Measurements from ENCODE around the gene CCM2.

The CCM2 gene

GRCh38 chr7:45080958-45081669, 81.1 kb downstream of the CCM2 start:
- DNase-seq (ENCODE audit: low read depth in 2 of 2): no peak

GRCh38 chr7:45081670-45081974, 81.6 kb downstream of the CCM2 start:
- DNase-seq (ENCODE audit: low read depth in 2 of 2): no peak

DNA sequence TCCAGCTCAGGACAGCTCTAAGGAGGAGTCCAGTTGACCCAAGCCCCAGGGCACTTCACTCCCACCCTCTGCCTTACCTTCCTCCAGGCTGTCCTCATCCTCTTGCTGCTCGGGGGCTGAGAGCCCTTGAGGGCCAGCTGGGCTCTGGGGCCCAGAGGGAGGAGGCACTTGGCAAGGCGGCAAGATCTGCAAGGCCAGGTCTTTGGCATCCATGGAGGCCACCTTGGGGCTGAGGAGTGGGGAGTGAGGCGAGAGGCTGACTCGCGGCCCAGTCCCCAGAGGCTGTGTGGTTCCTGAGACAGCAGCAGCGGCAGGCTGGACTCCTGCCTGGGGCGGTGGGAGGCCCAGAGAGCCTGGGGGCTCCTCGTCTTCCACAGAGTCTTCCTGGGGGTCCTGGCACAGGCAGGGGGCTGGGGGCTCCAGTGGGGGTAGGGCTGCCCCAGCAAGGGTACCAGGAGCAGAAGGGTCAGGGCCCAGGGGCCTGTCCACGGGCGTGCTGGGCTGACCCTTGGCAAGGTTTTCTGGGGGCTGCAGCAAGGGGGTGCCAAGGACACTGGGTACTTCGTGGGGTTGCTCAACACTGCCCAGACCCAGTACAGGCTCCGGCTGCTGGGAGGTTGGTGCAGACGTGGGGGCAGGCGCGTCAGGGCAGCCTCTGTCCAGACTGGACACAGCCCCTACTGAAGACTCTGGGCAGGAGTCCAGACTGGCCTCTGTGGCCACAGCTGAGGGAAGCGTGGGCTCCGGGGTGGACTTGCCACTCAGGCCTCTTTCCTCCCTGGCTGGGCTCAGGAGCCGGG, 82.2 kb downstream of the CCM2 start:
- no peak for DNase-seq (ENCODE audit: low read depth in 2 of 2)

DNA sequence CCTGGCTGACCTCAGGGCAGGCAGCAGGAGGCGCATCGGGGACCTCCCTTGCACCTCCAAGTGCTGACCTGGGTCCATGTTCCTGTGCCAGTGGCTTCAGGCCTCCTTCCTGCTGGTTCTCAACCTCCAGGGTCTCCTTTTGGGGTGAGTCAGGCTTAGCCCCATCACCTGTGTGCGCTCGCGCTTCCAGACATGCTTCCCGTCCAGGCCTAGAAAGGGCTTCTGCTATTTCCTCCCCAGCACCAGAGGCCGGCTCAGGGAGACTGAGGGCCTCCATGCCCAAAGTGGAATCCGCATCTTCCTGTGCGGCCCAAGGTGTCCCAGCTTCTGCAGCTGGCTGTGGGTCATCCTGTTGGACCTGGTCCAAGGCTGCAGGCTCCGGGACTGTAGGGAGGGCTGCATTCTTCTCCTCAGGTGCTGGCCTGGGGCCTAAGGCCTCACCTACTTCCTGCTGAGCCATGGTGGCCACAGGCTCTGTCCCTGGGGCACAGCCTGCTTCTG, 82.9 kb downstream of the CCM2 start:
- DNase-seq (ENCODE audit: low read depth in 2 of 2): no peak

DNA sequence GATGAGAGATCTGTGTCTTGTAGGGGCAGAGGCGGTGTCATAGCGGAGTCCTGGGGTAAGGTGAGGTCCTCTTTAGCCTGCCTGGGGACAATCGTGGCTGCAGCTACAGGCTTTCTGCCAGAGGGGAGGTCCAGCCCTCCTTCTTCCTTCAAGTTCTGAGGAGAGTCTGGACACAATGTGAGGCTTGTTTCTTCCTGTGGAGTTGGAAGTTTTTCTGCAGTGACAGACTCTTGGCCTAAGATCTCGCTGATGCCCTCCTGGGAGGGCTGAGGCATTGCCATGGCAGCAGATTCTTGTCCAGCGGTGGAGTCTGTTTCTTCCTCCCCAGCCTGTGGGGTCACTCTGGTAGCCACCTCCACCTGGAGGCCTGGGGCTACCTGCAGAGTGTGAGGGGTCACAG, 84.3 kb downstream of the CCM2 start:
- no peak for DNase-seq (ENCODE audit: low read depth in 2 of 2)

DNA sequence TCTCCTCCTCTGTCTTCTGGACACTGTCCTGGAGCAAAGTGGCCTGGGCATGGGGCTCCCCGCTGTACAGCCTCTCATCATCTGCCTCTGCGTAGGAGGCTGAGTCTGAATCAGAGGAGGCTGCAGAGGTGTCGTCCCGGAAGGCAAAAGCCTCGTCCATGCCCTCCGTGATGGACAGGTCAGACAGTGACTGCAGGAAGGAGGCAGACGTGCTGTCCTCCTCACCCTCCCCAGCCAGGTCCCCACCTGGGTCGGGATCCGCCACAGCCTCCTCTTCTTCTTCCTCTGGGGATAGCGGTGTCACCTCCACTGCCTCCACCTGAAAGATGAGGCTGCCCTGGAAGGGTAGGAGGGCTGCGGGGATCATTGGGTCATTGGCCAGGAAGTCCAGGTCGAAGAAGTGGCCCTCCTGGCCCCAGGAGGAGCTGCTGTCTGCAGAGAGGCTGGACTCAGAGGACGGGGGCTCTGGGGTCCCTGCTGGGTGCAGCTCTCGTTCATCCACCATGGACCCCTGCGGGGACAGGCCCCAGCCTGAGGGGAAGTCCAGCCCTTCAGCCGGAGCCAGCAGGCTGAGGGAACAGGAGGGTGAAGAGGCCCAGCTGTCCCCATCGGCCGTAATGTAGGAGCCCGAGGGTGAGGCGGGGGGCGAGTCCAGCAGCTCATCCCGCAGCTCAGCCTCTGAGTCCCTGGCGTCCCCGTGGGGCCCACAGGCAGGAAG, 85.1 kb downstream of the CCM2 start:
- DNase-seq (ENCODE audit: low read depth in 2 of 2): no peak

DNA sequence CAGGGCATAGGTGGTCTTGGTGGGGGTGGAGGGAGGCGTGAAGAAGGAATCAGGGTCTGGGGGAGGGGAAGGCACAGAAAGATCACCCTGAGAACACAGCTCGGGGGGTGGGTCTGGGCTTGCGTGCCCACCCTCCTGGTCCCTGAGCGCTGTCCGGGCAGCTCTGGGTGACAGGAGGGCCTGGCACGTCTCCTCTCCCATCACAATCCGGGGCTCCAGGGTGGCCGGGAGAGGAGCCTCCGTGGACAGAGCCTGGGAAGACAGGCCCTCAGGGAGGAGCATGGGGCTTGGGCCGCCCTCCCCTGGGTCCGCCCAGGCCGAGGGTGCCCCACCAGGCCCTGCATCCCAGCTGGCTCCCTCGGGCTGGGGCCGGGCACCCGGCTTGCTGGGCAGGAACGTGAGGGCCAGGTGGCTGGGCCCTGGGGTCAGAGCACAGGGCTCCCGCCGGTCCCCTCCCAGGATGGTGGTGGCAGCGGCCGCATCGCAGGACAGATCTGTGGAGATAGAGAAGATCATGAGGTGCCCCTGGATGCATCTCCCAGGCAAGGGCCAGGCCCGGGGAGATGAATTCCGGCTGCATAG, 85.7 kb downstream of the CCM2 start:
- no peak for DNase-seq (ENCODE audit: low read depth in 2 of 2)

DNA sequence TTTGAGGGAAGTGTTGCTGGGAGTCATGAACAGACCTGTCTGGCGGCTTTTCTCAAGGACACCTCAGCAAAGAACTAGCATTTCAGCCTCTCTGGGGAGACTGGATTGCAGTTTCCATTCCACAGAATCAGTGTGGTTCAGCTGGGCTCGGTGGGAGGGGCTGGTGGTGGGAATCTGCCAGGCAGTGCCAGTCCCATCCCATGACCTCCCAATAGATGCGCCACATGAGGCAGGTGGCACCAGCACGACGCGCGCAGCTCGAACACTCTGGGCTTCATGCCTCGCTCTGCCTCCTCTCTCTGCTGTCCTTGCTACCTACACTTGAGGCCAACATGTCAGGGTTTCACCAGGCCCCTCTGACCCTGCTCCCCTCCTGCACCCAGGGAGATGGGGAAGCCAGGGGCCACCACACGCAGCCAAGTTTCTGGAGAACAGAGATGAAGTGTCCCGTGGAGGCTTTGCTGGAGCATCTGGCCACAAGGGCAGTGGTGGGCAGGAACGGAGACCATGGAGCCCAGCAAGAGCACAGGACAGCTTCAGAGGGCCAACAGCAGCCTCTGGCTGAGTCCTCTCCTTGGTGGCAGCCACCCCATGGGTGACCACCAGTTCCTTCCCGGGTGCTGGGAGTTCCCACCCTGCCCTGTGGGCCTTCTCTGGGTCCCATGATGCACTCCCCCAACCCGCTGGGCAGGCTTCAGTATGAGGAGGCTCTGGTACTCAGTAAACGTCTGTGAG, 86.5 kb downstream of the CCM2 start:
- DNase-seq (ENCODE audit: low read depth in 2 of 2): no peak

- DNase-seq (ENCODE audit: low read depth in 2 of 2): no peak
Observed at GRCh38 chr7:45087301-45088145, 87.5 kb downstream of the CCM2 start.

- DNase-seq (ENCODE audit: low read depth in 2 of 2): no peak
Observed at GRCh38 chr7:45088146-45088701, 88.2 kb downstream of the CCM2 start.

DNA sequence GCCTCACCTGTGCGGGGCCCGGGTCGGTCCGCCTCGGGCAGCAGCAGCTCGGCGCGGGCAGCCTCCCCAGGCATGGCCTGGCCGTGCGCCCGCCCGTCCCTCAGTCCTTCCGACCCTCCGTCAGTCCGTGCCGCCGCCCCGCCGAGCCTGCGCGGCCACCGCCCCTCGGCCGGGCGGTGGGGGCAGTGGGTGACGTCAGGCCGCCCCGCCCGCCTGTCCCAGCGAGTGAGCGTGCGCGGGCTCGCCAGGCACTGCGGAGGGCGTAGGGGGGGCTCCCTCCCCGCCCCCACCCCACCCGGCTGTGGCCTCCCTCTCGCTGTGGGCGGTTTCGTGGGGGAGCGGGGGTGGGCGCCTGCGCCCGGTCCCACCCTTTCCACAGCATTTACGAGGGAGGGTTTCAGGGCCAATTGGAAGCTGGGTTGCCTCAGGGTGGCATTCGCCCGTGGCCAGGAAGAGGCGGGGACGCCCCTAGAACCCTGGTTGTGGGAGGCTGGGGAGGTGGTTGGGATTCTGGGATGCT, 88.9 kb downstream of the CCM2 start, which contains the start of gene NACAD:
Gene NACAD (minus strand): TSS at position 149 of the 520 bp plus-strand sequence. CDS start 75 bp downstream, at position 74.
- peak in 1 of 2 donors; percentile 27 for DNase-seq (ENCODE audit: low read depth in 2 of 2)

GRCh38 chr7:45089341-45089891, 89.4 kb downstream of the CCM2 start:
- DNase-seq (ENCODE audit: low read depth in 2 of 2): peak in 1 of 2 donors; percentile 28

GRCh38 chr7:45092100-45092930, 92.3 kb downstream of the CCM2 start:
- no peak for DNase-seq (ENCODE audit: low read depth in 2 of 2)

- no peak for DNase-seq (ENCODE audit: low read depth in 2 of 2)
Observed at GRCh38 chr7:45092931-45093235, 92.9 kb downstream of the CCM2 start.

DNA sequence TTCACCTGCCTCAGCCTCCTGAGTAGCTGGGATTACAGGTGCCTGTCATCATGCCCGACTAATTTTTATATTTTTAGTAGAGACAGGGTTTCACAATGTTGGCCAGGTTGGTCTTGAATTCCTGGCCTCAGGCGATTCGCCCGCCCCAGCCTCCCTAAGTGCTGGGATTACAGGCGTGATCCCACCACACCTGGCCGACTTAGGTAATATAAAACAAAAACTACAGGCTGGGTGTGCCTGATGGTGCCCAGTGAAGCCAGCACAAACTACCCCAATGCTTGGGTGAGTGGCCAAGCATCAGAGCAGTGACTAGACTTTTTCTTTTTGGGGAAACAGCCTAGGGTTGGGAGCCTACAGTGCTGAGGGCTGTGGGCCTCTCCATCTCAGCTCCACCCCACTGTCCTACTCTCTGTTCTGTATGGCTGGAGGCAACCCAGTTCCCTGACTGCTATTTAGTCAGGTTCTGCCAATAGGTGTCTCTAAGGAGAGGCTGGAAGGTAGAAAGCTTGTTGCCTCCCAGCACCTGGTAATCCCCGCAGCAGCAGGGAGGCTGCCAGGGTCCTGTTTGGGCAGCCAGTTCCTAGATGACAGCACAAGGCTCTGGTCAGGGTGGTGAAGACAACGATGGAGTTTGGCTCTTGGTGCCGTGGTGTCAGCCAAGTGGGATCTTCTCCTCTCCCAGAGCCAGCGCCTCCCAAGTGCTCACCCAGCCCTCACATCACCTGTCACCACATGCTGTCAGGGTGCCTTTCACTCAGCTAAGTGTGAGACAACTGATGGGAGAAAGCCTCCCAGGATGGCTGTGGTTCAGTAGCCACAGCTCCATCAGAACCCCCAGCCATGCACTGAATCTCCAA, 99.2 kb downstream of the CCM2 start:
- DNase-seq (ENCODE audit: low read depth in 2 of 2): no peak

DNA sequence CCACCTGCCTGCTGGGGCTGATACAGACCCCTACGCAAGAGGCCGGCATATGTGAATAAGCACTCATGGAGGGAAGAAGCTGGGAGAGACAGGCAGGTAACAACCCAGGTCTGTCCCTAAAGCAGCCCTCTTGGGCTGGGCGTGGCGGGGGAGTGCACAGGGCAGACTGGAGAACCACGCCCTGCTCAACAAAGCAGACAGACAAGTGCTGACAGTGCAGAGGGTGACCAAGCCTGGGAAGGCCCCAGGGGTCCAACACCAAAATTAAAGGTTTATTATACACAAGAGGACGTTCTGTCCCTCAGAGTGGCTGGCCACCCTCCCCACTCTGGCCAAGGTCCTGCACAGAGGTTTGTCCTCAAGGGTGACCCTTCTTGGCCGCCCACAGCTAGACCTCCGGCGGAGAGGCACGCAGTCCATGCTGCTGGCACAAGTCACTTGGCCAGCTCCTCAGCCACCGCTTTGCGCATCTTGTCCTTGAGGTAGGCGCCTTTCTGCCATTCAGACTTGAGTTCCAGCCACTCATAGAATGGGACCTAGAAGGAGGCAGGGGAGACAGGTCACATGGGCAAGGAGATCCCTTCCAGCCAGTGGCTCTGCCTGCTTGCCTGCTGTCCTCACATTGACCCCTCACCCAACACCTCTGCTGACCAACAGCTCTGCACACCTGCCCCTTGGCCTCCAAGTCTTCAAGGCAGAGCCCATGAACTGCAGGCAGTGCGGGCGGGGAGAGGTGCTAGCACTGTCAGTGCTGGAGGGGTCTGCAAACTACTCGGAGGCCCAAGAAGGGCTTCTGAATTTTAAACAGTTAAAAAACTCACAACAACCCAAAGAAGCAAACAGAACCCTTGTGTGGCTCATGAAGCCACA, 100.1 kb downstream of the CCM2 start:
- DNase-seq (ENCODE audit: low read depth in 2 of 2): no peak

All from stimulated activated CD8-positive, alpha-beta memory T cell treated with anti-CD3 and anti-CD28 coated beads, Interleukin-15, amount 100 ng/mL, for 4 hours (primary cell).